ENCODE measurements around the gene KRTAP5-2.

KRTAP5-2 gene

GRCh38 chr11:1556278-1556902, 41.7 kb downstream of the KRTAP5-2 start:
- H3K4me3 ChIP-seq (ENCODE audit: low read depth in 1 of 2, low read length in 2 of 2): no peak overlapping the region
- no peak overlapping the region for H3K27ac ChIP-seq (ENCODE audit: low read length)
- H3K4me2 ChIP-seq (ENCODE audit: insufficient read depth, low read length): no peak overlapping the region
- H2AFZ ChIP-seq (ENCODE audit: low read depth, low read length): no peak overlapping the region
- H3K27me3 ChIP-seq (ENCODE audit: insufficient read depth, low read length, poor library complexity): peaks cover 10% of the 10 kb centered on the region
- TF ChIP-seq EZH2 (IDR thresholded peaks at IDR 0.05; ENCODE audit: borderline replicate concordance, low read depth, low read length, severe bottlenecking) (no peak), CTCF (IDR thresholded peaks at IDR 0.05; ENCODE audit: borderline replicate concordance, extremely low read depth, low read length, poor library complexity, severe bottlenecking) (no peak)
- H3K4me1 ChIP-seq (ENCODE audit: insufficient read depth, low read length): no peaks in the 10 kb centered on the region
- H3K9me3 ChIP-seq (ENCODE audit: insufficient read depth, low read length, severe bottlenecking): no peaks in the 10 kb centered on the region
- H3K79me2 ChIP-seq (ENCODE audit: insufficient read depth, low read length): no peaks in the 10 kb centered on the region
- DNase-seq (no peak), ATAC-seq (ENCODE audit: insufficient read depth, low read depth) (no peak)
- peaks cover 15% of the 10 kb centered on the region for H4K20me1 ChIP-seq (ENCODE audit: insufficient read depth, low read length)
- H3K36me3 ChIP-seq (ENCODE audit: insufficient read depth, low read length): no peaks in the 10 kb centered on the region
- no peak overlapping the region for H3K9ac ChIP-seq (ENCODE audit: low read depth, low read length)

- no peak overlapping the region for H2AFZ ChIP-seq (ENCODE audit: low read depth, low read length)
- no peak for TF ChIP-seq CTCF (IDR thresholded peaks at IDR 0.05; ENCODE audit: borderline replicate concordance, extremely low read depth, low read length, poor library complexity, severe bottlenecking)
- no peak for TF ChIP-seq EZH2 (IDR thresholded peaks at IDR 0.05; ENCODE audit: borderline replicate concordance, low read depth, low read length, severe bottlenecking)
- peaks cover 8% of the 10 kb centered on the region for H3K27me3 ChIP-seq (ENCODE audit: insufficient read depth, low read length, poor library complexity)
- DNase-seq: no peak
- H3K4me3 ChIP-seq (ENCODE audit: low read depth in 1 of 2, low read length in 2 of 2): no peak overlapping the region
- H3K9me3 ChIP-seq (ENCODE audit: insufficient read depth, low read length, severe bottlenecking): no peaks in the 10 kb centered on the region
- no peaks in the 10 kb centered on the region for H3K36me3 ChIP-seq (ENCODE audit: insufficient read depth, low read length)
- H3K4me2 ChIP-seq (ENCODE audit: insufficient read depth, low read length): no peak overlapping the region
- H3K79me2 ChIP-seq (ENCODE audit: insufficient read depth, low read length): no peaks in the 10 kb centered on the region
- H3K27ac ChIP-seq (ENCODE audit: low read length): no peak overlapping the region
- H4K20me1 ChIP-seq (ENCODE audit: insufficient read depth, low read length): peaks cover 13% of the 10 kb centered on the region
- H3K4me1 ChIP-seq (ENCODE audit: insufficient read depth, low read length): no peaks in the 10 kb centered on the region
- no peak for ATAC-seq (ENCODE audit: insufficient read depth, low read depth)
- H3K9ac ChIP-seq (ENCODE audit: low read depth, low read length): no peak overlapping the region
Observed at GRCh38 chr11:1555713-1556153, 42.4 kb downstream of the KRTAP5-2 start.

- H3K4me3 ChIP-seq (ENCODE audit: low read depth in 1 of 2, low read length in 2 of 2): no peak overlapping the region
- no peaks in the 10 kb centered on the region for H3K4me1 ChIP-seq (ENCODE audit: insufficient read depth, low read length)
- TF ChIP-seq CTCF (IDR thresholded peaks at IDR 0.05; ENCODE audit: borderline replicate concordance, extremely low read depth, low read length, poor library complexity, severe bottlenecking): no peak
- no peak for TF ChIP-seq EZH2 (IDR thresholded peaks at IDR 0.05; ENCODE audit: borderline replicate concordance, low read depth, low read length, severe bottlenecking)
- no peaks in the 10 kb centered on the region for H3K36me3 ChIP-seq (ENCODE audit: insufficient read depth, low read length)
- H3K9me3 ChIP-seq (ENCODE audit: insufficient read depth, low read length, severe bottlenecking): no peaks in the 10 kb centered on the region
- peaks cover 4% of the 10 kb centered on the region for H3K27me3 ChIP-seq (ENCODE audit: insufficient read depth, low read length, poor library complexity)
- ATAC-seq (ENCODE audit: insufficient read depth, low read depth) (no peak), DNase-seq (no peak)
- no peak overlapping the region for H3K9ac ChIP-seq (ENCODE audit: low read depth, low read length)
- peaks cover 11% of the 10 kb centered on the region; the same call in 1 of the 2 replicates for H4K20me1 ChIP-seq (ENCODE audit: insufficient read depth, low read length)
- H3K79me2 ChIP-seq (ENCODE audit: insufficient read depth, low read length): no peaks in the 10 kb centered on the region
- no peak overlapping the region for H3K4me2 ChIP-seq (ENCODE audit: insufficient read depth, low read length)
- H3K27ac ChIP-seq (ENCODE audit: low read length): no peak overlapping the region
- no peak overlapping the region for H2AFZ ChIP-seq (ENCODE audit: low read depth, low read length)
Observed at GRCh38 chr11:1554981-1555712, 42.9 kb downstream of the KRTAP5-2 start.

All from DND-41 (cell line).